Right lobe of liver (tissue), 4 donors: ENCODE results near the gene SCAPER.

Experiments used
- POLR2A ChIP-seq: fragments of 450-650 bp; IDR thresholded peaks from one replicate; pipeline ENCODE4 v1.6.1; 2017; ENCODE audit warnings: antibody characterized with exemption, mild to moderate bottlenecking
- TF ChIP-seq, protein P1 (sequence below), 4 donors: fragments of 200-600 bp in 3 of 4; fragments of 450-650 bp in 1 of 4; IDR thresholded peaks; one replicate each; pipeline versions ENCODE4 v1.5.1 to v1.8.0; 2016 to 2022; ENCODE audit warnings: antibody characterized with exemption in 4 of 4, mild to moderate bottlenecking in 2 of 4
- donor health status: DM: no; HTN: no; CAD: no.
- donor health status: DM: no; HTN: no; CAD: no.
- donor health status: DM: no; HTN: yes; CAD: no.

DNA sequence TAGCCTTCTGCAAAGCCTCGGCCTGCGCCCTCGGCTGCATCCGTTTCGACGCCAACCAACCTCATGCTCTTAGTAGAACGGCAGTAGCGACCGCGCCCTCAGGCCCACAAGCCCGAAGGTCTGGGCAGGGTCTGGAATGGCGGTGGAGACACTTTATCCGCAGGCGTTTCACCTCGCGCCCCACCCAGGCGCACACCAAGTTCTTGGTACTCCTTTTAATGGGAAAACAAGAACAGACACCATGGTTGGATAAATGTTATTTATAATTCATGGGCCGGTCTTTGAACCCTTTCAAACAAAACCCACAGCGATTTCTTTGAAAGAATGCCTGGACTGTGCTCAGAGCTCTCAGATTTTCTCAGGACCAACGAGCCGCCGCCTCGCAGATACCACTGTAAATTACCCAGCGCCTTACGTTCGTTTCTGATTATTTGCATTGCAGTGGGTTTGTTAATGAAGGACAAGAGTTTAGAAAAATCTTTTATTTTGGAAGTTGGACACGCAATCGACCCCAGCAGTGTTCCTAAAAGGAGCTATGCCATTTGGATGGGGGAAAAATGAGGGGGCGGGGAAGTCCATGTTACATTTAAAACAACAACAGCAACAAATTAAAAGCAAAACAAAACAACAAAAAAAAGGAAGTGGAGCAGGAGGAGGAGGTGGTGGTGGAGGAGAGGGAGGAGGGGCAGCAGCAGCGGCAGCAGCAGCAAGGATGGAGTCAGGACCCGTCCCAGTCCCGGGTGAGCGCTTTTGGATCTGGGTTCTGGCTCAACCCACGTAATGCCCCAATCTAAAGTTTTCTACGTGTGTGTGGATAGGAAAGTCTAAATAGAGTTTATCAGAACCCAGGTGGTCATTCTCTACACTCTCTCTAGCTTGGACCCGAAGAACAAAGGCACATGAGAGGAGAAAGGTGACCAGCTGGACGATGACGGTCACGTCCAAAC is 569.6 kb downstream of the SCAPER start:
- no peak for TF ChIP-seq POLR2A
- TF ChIP-seq, protein P1, sequence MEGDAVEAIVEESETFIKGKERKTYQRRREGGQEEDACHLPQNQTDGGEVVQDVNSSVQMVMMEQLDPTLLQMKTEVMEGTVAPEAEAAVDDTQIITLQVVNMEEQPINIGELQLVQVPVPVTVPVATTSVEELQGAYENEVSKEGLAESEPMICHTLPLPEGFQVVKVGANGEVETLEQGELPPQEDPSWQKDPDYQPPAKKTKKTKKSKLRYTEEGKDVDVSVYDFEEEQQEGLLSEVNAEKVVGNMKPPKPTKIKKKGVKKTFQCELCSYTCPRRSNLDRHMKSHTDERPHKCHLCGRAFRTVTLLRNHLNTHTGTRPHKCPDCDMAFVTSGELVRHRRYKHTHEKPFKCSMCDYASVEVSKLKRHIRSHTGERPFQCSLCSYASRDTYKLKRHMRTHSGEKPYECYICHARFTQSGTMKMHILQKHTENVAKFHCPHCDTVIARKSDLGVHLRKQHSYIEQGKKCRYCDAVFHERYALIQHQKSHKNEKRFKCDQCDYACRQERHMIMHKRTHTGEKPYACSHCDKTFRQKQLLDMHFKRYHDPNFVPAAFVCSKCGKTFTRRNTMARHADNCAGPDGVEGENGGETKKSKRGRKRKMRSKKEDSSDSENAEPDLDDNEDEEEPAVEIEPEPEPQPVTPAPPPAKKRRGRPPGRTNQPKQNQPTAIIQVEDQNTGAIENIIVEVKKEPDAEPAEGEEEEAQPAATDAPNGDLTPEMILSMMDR (IDR thresholded peaks at IDR 0.05): no peak
